Mucosa of gallbladder (tissue), 1 donor: Measurements from ENCODE around the gene POLR1B. TPM values are rescaled to one million over a fixed set of nuclear protein-coding genes. Genes with fewer than 3 reads are reported as not detected.
"Not testable (repeated sequence)": the region's sequence is repeated elsewhere in the genome, so short reads cannot be mapped to it uniquely, and the experiment has no call there.

Experiments
- DNase-seq: peaks from one replicate; pipeline ENCODE4 v3.0.0-alpha.2; 2020; ENCODE audit warnings: low spot score
- total RNA-seq: library from RNA; stranded (reverse); gene quantifications from one replicate; pipeline ENCODE4 v1.2.1, GENCODE V29; 2021
- donor health status: DM: no; HTN: no; CAD: no.

Gene POLR1B
- total RNA-seq, 1 donor from 2014 or later = 13.8 TPM

DNA sequence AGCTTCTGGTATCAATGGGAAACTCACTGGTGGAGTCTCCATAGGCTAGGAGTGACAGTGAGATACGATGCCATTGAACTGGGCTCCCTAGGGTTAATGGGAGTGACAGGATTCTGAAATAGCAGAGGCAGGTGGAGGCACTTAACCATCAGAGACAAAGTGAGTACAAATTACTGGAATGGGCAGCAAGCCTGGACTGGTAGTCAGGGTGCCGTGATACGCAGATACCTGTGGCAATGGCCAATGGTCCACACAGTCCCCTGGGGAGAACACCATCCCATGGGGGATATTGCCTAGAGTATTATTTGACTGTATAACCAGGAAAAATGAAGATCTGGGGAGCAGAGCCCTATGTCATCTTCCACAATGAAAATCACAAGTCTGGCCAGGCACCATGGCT lies 59.5 kb downstream of the POLR1B start:
- no peak for DNase-seq

DNA sequence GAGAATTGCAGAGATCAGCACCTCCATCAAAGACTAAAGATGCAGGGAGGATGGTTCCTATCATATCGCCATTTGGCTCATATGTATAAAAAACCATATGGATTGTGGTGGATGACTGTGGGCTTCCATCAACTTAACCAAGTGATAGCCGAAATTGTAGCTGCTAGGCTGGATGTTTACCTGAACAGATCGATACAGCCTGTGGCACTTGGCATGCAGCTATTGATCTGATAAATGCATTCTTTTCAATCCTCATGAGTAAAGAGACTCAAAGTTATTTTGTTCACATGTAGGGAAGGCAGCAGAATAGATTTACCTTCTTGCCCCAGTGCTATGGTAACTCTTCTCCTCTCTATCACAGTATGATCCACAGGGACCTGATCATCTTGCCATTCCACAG lies 60.7 kb downstream of the POLR1B start:
- DNase-seq = no peak

DNA sequence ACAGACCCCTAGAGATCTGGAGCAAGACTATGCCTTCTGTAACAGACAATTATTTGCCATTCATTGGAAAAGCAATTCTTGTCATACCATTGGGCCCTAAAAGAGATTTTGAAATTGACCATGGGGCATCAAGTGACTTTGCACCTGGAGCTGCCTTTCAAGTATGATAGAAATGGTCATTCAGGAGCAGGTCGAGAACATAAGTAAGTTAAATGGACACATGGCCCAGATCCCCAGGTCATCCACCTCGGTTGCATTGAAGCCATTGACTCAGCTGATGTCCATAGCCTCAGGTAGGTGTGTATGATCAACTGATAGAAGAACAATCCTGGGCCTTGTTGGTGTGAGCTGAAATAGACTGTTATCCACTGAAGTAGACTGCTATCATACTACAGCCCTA lies 61.5 kb downstream of the POLR1B start:
- no peak for DNase-seq

DNA sequence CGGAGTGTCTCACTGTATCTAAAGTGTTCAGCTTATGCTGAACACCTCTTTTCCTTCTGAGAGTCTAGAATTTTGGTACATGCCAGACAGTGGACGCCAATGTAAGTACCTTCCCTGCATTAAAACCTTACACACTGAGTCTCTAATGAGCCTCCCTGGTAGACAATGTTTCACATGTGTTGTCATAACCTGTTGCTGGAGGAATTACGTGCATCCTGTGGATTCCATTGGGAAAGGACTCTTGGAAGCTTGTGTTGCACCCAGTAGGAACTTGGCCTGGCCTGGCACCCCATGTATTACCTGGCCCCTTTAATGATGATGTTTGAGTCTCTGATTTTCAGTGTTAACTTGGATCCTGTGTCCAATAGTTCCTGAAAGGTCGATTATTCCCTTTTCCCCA lies 62.7 kb downstream of the POLR1B start:
- no peak for DNase-seq

DNA sequence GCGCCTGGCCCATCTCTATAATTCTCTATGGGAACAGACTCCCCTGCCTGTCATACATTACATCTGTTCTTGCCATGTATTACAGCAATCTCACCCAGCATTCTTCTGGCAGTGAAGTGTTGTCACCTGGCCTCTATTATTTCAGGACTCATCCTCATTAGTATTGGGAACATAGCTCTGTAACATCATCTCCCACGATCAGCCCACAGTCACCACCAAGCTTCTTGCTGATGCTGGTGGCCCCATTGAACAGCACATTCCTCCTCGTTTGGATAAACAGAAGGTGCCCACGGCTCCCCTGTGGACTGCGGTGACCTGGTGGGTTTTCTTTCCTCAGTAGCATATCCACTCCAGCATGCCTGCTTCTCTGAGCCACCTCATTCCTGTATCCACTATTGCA lies 63.7 kb downstream of the POLR1B start:
- no peak for DNase-seq

DNA sequence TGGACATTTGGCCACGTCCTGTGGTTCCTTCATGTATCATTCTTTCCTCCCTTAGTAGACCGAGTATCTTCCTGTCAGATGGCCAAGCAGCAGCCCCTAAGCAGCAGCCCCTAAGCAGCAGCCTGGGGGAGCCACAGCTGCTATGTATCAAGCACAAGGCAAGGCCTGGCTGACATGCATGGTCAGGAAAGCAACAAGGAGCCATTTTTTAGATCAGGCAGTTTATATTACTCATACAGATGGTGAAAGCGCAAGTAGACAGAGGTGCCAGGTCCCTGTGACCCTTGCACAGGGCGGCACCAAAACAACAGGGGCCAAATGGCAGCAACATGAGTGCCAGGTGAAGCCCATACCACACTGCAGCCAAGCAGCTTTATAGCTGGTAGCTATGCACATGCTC lies 64.3 kb downstream of the POLR1B start:
- no peak for DNase-seq

DNA sequence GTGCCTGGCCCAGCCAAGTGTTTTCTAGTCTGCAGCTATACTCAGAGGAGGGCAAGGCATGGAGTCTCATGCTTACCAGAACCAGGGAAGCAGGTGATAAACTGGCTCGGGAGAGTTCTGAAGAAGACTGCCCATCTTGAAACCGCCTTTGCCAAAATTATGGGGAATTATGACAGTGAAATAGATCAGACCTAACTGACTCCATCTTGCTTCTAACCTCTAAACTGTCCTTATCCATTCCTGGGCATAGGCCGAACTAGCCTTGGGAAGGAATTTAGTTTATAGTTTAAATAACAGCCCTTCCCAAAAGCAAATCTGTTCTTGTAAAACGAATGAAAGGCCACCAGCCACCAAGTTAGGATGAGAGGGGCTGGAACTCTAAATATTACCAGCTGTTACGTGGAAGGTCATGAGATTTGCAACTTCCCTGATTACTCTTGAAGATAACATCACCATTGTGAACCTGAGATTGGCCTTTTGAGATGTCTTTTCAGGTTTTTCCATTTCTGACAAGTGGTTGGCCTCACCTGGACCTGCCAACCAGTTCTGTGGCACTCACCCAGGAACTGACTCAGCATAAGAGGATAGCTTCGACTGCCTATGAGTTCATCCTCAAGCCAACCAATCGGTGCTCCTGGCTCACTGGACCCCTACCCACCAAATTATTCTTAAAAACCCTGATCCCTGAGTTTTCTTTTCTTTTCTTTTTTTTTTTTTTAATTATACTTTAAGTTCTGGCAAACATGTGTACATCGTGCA lies 65.6 kb downstream of the POLR1B start:
- DNase-seq = peak; percentile 38

DNA sequence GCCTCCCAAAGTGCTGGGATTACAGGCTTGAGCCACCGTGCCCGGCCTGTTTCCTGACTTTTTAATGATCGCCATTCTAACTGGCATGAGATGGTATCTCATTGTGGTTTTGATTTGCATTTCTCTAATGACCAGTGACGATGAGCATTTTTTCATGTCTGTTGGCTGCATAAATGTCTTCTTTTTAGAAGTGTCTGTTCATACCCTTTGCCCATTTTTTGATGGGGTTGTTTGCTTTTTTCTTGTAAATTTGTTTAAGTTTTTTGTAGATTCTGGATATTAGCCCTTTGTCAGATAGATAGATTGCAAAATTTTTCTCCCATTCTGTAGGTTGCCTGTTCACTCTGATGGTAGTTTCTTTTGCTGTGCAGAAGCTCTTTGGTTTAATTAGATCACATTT lies 67.1 kb downstream of the POLR1B start:
- not testable (repeated sequence) for DNase-seq

DNA sequence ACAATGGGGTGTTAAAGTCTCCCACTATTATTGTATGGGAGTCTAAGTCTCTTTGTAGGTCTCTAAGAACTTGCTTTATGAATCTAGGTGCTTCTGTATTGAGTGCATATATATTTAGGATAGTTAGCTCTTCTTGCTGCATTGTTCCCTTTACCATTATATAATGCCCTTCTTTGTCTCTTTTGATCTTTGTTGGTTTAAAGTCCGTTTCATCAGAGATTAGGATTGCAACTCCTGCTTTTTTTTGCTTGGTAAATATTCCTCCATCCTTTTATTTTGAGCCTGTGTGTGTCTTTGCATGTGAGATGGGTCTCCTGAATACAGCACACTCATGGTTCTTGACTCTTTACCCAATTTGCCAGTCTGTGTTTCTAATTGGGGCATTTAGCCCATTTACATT lies 70.0 kb downstream of the POLR1B start:
- DNase-seq = not testable (repeated sequence)

DNA sequence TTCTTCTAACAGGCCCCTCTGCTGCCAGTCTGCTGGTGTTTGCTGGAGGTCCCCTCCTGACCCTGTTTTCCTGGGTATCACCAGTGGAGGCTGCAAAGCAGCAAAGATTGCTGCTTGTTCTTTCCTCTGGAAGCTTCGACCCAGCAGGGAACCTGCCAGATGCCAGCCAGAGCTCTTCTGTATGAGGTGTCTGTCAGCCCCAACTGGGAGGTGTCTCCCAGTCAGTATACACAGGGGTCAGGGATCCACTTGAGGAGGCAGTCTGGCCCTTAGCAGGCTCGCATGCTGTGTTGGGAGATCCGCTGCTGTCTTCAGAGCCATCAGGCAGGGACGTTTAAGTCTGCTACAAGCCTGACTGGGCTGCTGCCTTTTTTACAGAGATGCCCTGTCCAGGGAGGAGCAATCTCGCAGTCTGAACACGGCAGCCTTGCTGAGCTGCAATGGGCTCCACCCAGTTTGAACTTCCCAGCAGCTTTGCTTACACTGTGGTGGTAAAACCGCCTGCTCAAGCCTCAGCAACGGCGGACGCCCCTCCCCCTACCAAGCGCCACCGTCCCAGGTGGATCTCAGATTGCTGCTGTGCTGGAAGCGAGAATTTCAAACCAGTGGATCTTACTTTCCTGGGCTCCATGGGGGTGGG lies 72.1 kb downstream of the POLR1B start:
- DNase-seq = no peak

DNA sequence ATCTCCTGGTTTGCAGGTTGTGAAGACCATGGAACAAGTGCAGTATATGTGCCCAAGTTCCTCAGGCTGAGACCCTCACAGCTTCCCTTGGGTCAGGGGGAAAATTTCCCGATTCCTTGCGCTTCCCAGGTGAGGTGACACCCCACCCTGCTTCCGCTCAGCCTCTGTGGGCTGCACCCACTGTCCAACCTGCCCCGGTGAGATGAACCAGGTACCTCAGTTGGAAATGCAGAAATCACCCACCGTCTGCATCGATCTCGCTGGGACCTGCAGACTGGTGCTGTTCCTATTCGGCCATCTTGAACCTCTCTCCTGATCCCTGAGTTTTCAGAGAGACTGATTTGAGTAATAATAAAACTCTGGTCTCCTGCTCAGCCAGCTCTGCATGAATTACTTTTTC lies 72.8 kb downstream of the POLR1B start:
- DNase-seq = no peak

DNA sequence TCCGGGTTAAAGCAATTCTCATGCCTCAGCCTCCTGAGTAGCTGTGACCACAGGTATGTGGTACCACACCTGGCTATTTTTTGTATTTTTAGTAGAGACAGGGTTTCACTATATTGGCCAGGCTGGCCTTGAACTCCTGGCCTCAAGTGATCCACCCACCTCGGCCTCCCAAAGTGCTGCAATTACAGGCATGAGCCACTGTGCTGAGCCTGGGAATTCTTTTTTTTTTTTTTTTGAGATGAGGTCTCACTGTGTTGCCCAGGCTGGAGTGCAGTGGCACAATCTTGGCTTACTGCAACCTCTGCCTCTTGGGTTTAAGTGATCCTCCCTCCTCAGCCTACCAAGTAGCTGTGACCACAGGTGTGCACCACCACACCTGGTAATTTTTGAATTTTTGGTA lies 73.5 kb downstream of the POLR1B start:
- DNase-seq = not testable (repeated sequence)

DNA sequence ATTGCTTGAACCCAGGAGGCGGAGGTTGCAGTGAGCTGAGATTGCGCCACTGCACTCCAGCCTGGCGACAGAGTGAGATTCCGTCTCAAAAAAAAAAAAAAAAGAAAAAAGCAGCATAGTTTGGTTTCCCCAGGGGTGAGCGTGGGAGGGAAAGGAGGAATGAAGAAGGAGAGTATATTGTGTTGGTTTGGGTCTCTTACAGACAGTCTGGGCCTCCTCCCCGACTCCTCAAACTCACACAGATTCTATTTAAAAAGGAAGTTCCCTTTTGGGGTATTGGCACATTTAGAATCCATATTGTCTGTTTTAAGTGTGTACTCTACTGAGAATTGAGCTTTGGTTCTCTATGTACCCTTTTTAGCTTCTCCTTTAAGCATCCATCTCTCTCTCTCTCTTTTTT lies 76.1 kb downstream of the POLR1B start:
- no peak for DNase-seq

DNA sequence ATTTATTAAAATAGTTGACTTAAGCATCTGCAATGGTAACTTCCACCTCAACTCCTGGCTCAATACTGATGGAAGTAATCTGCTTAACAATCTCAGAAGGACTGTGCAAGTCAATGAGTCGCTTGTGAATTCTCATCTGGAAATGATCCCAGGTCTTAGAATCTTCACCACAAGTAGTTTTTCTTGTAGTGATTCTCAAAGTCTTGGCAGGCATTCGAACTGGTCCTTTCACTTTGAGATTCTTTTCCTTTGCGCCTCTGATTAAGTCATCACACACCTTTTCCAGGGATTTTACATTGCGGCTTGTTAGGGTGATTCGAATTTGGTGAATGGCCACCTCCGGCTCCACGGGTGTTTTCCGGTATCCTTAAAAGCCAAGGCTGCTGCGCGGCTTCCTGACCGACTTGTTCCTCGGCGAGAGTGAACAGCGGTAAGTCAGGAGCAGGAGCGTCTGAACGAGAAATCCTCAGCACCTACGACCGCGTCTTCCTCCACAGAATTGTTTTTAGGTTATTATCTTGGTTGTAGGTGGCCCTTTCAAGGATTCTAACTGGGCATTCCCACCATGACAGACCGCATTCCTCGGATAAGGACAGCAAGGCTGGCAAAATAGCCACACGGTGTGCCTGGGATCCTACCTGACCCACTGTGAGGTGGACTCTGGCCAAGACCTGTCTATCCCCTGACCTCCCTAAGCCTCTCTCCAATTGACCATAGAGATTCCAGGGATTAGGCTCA lies 79.7 kb downstream of the POLR1B start:
- no peak for DNase-seq

DNA sequence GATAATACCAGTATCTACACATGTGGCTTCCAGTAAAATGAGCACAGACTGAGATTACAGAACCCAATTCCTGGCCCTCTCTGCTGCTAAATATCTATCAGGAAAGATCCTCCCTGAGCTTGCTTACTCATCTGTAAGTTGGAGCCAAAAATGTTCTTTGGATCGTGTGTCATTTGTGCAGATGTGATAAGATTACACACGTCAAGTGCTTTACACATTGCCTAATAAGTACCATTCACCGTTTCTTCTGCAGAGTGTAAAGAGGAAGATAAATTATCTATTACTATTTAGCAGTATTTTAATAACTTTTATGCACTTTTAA lies 80.2 kb downstream of the POLR1B start:
- no peak for DNase-seq

DNA sequence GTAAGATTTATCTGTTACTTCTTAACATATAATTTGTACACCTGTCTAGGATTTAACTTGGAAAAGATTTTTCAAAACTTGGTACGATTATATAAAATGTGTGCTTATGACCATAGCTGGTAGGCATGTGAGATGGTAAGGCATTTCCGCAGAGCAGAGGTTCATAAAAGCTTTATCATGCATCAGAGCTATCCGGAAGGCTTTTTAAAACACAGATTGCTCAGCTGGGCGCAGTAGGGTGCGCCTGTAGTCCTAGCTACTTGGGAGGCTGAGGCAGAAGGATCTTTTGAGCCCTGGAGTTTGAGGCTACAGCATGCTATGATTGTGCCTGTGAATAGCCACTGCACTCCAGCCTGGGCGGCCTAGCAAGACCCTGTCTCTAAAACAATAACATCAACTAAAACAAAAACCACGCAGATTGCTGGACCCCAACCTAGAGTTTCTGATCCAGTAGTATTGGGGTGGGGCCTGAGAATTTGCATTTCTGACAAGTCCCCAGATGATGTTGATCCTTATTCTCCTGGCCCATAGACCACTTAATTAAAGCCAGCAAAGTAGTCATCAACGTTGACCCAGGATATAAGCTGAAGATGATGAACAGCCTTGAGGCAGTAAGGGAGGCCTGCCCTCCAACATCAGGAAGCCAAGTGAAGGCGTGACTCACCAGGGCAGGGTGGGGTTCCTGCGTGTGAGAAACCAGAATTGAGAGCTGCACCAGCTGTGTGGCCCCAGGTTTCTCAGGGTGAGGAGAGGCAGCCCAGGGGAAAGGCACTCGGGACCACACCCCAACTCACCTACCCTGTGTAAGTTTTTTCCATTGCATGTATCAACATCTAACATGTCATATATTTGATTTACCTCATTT lies 81.9 kb downstream of the POLR1B start:
- DNase-seq = no peak

DNA sequence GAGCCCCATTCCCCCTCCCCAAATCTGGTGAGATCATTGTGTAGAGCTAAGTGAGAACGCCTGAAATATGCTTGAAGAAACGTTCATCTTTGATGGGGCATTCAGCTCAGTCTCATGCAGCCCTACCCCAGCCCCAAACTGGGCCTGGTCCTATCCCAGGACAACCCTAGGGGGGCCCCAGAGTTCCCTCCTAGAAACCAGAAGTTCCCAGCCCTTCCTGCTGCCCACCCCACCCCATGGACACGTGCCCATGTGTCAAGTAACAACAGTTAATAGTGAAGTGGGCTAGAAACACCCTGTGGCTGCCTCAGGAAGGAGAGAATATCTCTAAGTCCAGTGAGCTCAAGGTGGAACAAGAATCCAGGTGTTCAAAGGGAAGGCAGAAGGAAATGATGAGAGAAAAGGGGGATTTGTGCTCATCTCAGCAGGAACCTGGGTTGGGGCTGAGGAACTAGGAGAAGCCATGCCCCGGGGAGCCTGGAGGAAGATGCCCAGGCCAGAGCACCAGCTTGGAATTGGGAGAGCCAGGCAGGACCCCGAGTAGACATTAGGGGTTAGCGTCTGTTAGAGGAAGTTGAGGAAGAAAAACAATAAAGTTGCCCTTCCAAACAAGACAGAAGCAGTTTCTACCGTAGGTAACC lies 83.3 kb downstream of the POLR1B start:
- no peak for DNase-seq

DNA sequence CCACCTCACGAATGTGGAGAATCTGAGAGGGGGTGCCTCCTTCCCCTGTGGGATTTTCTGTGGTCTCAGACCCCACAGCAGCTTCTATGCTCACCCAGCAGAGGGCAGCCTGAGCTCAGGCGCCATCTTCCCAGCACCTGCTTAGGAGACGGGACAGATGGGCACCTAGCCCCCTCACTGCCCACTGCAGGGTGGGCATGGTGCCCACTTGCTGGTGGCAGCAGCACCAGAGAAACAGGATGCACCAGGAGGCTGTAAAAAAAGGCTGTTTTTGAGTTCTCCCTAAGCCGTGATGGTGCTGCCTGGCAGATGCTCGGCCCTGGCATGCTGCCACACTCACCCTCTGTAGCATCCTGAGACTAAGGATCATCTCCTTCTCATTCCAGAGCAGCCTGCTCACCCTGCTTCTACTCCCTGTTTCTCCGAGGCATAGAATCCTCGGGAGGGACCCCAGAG lies 84.4 kb downstream of the POLR1B start:
- DNase-seq = no peak
